HG02840 (cell line): Measurements from ENCODE around the gene CHN2.
"Not testable (repeated sequence)": the region's sequence is repeated elsewhere in the genome, so short reads cannot be mapped to it uniquely, and the experiment has no call there.

Experiments used
- ATAC-seq: cut with Tn5 transposase; IDR thresholded peaks from one replicate; pipeline ENCODE4 v1.9.1; 2021; ENCODE audit warnings: mild to moderate bottlenecking, moderate library complexity, moderate number of reproducible peaks; ENCODE audit not compliant: unreplicated experiment, low FRiP score

Gene CHN2

GRCh38 chr7:29511337-29511736 lies 316.8 kb downstream of the CHN2 start:
- ATAC-seq: no peak

DNA sequence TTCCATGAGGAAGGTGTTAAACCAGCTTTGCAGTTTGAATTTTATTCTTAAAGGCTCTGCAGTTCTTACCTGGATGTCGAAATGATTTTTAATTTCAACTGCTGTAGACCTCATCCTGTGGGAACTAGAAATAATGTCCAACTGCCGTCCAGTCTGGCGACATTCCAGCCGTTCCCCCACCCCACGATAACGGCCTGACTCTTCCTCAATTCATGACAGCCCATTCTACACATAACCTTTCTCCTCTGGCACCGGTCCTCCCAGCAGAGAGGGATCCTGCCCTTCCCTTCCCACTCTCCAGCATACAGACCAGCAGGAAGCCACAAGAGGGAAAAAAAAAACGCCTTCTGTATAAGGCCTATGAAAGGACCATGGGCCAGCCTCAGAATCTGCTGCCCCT lies 317.3 kb downstream of the CHN2 start:
- ATAC-seq: no peak

DNA sequence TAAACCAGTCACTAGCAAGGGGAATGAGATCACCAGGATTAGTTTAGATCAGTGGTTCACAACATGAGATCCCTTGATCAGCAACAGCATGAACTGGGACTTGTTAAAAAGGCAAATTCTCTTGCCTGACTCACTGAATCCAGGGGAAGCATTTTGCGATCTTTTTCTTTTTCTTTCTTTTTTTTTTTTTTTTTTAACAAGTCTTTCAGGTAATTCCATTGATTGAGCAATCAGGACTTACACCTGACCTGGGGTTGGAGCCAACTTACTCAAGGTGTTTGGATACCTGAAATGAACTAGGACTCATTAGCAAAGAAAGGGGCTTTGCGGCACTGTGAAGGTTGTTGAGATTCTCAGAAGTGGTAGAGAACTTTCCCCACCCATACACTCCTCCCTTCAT lies 321.9 kb downstream of the CHN2 start:
- no peak for ATAC-seq

- no peak for ATAC-seq
Observed at GRCh38 chr7:29518616-29519015, 324.0 kb downstream of the CHN2 start.

DNA sequence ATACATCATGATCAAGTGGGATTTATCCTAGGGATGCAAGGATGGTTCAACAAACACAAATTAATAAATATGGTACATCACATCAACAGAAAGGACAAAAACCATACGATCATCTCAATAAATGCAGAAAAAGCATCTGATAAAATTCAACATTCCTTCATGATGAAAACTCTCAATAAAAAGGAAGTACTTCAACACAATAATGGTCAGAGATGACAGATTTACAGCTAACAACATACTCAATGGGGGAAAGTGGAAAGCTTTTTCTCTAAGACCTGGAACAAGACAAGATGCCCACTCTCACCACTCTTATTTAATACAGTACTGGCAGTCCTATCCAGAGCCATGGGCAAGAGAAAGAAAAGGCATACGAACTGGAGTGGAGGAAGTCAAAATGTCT lies 329.2 kb downstream of the CHN2 start:
- no peak for ATAC-seq

- no peak for ATAC-seq
Observed at GRCh38 chr7:29527505-29528108, 333.0 kb downstream of the CHN2 start.

DNA sequence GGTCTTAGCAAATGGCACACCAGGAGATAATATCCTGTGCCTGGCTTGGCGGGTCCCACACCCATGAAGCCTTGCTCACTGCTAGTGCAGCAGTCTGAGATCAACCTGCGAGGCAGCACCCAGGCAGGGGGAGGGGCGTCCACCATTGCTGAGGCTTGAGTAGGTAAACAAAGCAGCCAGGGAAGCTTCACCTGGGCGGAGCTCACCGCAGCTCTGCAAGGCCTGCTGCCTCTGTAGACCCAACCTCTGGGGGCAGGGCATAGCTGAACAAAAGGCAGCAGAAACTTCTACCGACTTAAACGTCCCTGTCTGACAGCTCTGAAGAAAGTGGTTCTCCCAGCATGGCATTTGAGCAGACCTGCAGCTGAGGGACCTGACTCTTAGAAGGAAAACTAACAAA lies 334.0 kb downstream of the CHN2 start:
- not testable (repeated sequence) for ATAC-seq
